Endothelial cell (in vitro differentiated cells): Measurements from ENCODE around the gene NR4A3. TPM values are rescaled to one million over a fixed set of nuclear protein-coding genes. Genes with fewer than 3 reads are reported as not detected.

Source experiments
- DNase-seq: peaks from one replicate; pipeline ENCODE4 v3.0.0; 2021; ENCODE audit warnings: low spot score
- H3K27ac Mint-ChIP-seq: one replicate; pipeline ENCODE4 v1.8.0; 2021; ENCODE audit warnings: mixed read lengths, inconsistent platforms; ENCODE audit not compliant: unreplicated experiment
- H3K27me3 Mint-ChIP-seq: one replicate; pipeline ENCODE4 v1.8.0; 2021; ENCODE audit warnings: mild to moderate bottlenecking, moderate library complexity, mixed read lengths, inconsistent platforms; ENCODE audit not compliant: unreplicated experiment
- H3K36me3 Mint-ChIP-seq: one replicate; pipeline ENCODE4 v1.8.0; 2021; ENCODE audit warnings: mild to moderate bottlenecking, low read depth, mixed read lengths, inconsistent platforms; ENCODE audit not compliant: unreplicated experiment
- H3K4me1 Mint-ChIP-seq: one replicate; pipeline ENCODE4 v1.8.0; 2021; ENCODE audit warnings: mild to moderate bottlenecking, mixed read lengths, inconsistent platforms; ENCODE audit not compliant: unreplicated experiment
- H3K4me3 Mint-ChIP-seq: one replicate; pipeline ENCODE4 v1.8.0; 2021; ENCODE audit warnings: mild to moderate bottlenecking, mixed read lengths, inconsistent platforms; ENCODE audit not compliant: unreplicated experiment
- H3K9me3 Mint-ChIP-seq: one replicate; pipeline ENCODE4 v1.8.0; 2021; ENCODE audit warnings: mixed read lengths, inconsistent platforms; ENCODE audit not compliant: unreplicated experiment
- total RNA-seq: library from RNA; stranded (reverse); fragmentation: NEBNext Ultra II Directional; extraction: Animal tissue kit (Norgen Biotek cat#: 25700); gene quantifications from one replicate; pipeline ENCODE4 v1.2.1, GENCODE V29; 2021; ENCODE audit not compliant: unreplicated experiment
- TF ChIP-seq, protein P1 (sequence below): fragments of 200-600 bp; sonication (generic); IDR thresholded peaks from one replicate; pipeline ENCODE4 v1.5.0; 2021; ENCODE audit warnings: antibody characterized with exemption; ENCODE audit not compliant: unreplicated experiment

The NR4A3 gene
- total RNA-seq, 1 donor from 2014 or later: 0.18 TPM

DNA sequence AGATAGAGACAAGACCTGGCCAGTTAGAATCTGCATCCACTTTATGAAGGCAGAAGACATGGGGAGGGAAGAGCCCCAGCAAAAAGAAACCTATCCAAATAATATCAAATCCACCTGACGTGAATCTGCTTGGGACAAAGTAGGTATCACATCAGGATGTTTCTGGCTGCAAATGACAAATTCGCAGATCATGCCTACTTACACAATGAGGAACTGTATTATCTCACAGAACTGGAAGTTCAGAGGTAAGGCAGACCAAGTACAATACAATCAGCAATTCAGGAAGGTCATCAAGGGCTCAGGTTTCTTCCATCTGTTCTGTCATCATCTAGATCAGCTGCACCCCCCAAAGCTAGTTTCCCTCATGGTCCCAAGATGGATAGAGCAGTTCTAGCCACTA, 13.2 kb upstream of the NR4A3 start:
- TF ChIP-seq, protein P1, sequence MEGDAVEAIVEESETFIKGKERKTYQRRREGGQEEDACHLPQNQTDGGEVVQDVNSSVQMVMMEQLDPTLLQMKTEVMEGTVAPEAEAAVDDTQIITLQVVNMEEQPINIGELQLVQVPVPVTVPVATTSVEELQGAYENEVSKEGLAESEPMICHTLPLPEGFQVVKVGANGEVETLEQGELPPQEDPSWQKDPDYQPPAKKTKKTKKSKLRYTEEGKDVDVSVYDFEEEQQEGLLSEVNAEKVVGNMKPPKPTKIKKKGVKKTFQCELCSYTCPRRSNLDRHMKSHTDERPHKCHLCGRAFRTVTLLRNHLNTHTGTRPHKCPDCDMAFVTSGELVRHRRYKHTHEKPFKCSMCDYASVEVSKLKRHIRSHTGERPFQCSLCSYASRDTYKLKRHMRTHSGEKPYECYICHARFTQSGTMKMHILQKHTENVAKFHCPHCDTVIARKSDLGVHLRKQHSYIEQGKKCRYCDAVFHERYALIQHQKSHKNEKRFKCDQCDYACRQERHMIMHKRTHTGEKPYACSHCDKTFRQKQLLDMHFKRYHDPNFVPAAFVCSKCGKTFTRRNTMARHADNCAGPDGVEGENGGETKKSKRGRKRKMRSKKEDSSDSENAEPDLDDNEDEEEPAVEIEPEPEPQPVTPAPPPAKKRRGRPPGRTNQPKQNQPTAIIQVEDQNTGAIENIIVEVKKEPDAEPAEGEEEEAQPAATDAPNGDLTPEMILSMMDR: no peak
- H3K27me3 Mint-ChIP-seq: no peaks in the 10 kb centered on the region
- no peaks in the 10 kb centered on the region for H3K36me3 Mint-ChIP-seq
- no peaks in the 10 kb centered on the region for H3K9me3 Mint-ChIP-seq
- H3K4me1 Mint-ChIP-seq: peaks cover 13% of the 10 kb centered on the region
- DNase-seq: no peak
- H3K27ac Mint-ChIP-seq: no peak overlapping the region
- H3K4me3 Mint-ChIP-seq: no peak overlapping the region

DNA sequence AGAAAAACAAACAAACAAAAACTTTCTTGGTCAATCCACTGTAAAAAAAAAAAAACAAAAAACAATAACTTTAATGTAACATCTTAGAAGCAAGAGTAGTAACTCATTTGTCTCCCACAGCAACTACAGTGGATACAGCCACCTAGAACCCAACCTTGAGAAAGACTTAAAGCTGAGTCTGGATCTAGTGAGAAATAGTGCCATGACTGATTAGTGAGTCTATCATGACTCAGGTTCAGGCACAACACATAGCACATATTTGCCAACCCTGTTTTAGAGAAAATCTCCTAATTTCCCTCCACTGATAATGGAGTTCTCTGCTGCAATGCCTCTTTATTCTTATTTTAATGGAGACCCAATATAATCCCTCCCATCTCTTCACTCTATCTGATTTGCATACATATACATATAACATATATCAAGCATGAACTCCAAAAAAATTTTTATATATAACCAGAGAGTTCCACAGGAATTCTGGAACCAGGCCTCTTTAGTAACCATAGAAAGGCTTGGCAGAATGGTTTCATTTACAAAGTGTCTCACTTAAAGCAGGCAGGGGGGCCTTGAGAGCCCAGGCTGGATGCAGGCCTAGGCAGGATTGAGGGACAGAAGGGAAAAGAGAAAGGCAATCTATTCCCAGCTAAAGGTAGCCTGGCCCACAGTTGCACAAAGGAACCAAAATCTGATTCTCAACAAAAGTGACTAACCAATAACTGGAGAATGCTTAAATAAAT, 11.9 kb upstream of the NR4A3 start:
- TF ChIP-seq, protein P1: no peak
- no peak overlapping the region for H3K4me3 Mint-ChIP-seq
- no peaks in the 10 kb centered on the region for H3K36me3 Mint-ChIP-seq
- DNase-seq: no peak
- peaks cover 13% of the 10 kb centered on the region for H3K4me1 Mint-ChIP-seq
- no peaks in the 10 kb centered on the region for H3K9me3 Mint-ChIP-seq
- H3K27me3 Mint-ChIP-seq: no peaks in the 10 kb centered on the region
- no peak overlapping the region for H3K27ac Mint-ChIP-seq

DNA sequence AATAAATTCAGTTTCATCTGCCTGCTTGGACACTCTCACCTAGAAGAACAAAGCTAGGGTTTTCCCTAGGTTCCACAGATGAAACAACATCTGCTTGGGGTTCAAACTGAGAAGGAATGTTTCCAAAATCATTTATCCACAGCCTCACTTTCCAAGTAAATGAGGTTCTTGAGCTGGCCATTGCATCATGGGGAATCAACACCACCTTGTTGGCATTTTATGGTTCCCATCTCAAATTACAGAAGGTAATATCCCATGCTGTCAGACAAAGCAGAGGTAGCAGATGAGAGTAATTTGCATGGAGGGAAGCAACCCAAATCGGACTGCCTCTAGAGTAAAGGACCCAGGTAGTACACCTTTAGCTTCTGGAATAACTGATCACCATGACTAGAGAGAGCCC, 10.5 kb upstream of the NR4A3 start:
- Mint-ChIP-seq H3K27ac (no peak overlapping the region), H3K36me3 (no peaks in the 10 kb centered on the region), H3K27me3 (no peaks in the 10 kb centered on the region), H3K4me3 (no peak overlapping the region), H3K4me1 (peaks cover 13% of the 10 kb centered on the region), H3K9me3 (no peaks in the 10 kb centered on the region)
- TF ChIP-seq, protein P1: no peak
- no peak for DNase-seq

DNA sequence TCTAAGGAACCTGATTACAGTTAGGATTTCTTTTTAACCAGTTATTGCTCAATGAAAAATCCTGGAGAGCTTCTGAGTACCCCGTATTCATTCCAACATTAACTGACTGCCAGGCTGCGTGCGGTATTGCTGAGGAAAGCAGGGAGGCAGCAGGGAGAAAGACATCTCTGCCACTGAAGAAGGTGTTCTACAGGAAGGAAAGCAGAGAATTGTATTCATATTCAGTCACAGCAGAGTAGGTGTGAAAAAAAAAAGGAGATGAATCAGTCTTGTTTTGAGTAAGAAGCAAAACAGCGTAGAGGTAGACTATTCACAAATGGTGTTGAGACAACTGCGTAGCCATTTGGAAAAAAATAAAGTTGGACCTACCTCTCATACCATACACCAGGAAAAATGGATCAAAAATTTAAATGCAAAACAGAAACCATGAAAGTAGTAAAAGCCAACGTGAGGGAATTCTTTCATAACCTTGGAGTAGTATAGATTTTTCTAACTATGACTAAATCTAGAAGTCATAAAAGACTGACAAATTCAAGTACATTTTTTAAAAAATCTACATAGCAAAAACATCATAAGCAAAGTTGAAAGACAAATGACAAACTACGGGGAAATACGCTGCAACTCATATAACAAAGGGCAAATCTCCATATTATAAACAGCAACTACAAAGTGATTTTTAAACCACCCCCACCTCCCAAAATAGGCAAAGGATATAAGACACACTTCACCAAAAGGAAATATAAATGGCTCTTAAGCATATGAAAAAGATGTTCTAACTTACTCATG, 9.9 kb upstream of the NR4A3 start:
- DNase-seq: no peak
- TF ChIP-seq, protein P1: no peak
- peaks cover 13% of the 10 kb centered on the region for H3K4me1 Mint-ChIP-seq
- H3K9me3 Mint-ChIP-seq: no peaks in the 10 kb centered on the region
- no peaks in the 10 kb centered on the region for H3K27me3 Mint-ChIP-seq
- no peak overlapping the region for H3K4me3 Mint-ChIP-seq
- H3K36me3 Mint-ChIP-seq: no peaks in the 10 kb centered on the region
- H3K27ac Mint-ChIP-seq: no peak overlapping the region

DNA sequence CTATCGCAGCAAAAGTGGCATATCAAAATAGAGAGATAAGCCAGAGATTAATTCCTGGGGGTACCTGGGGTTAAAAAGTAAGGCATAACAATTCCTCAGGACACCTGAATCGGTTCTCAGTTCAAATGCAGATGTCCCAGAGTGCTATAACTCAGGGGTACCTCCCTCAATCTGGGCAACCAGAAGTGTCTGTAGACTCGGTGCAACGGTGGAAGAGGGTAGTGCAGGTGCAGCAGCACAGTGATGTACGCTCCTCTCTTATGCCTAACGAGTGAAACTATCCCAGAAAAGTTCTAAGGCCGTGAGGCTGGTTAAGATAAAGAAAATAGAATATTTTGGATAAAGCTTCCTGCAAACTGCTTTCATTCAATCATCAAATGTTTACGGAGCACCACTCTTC, 7.9 kb upstream of the NR4A3 start:
- Mint-ChIP-seq H3K36me3 (no peaks in the 10 kb centered on the region), H3K9me3 (no peaks in the 10 kb centered on the region), H3K27ac (no peak overlapping the region), H3K4me1 (peaks cover 21% of the 10 kb centered on the region), H3K4me3 (no peak overlapping the region), H3K27me3 (peaks cover 5% of the 10 kb centered on the region)
- DNase-seq: no peak
- TF ChIP-seq, protein P1: no peak
